SIG-M5 (cell line): ENCODE measurements around the gene STKLD1.
"Not testable (repeated sequence)": the region's sequence is repeated elsewhere in the genome, so short reads cannot be mapped to it uniquely, and the experiment has no call there.

Source experiments
- DNase-seq: peaks from one replicate; lab custom pipeline; 2025; lab: John Stamatoyannopoulos, UW

STKLD1 gene

DNA sequence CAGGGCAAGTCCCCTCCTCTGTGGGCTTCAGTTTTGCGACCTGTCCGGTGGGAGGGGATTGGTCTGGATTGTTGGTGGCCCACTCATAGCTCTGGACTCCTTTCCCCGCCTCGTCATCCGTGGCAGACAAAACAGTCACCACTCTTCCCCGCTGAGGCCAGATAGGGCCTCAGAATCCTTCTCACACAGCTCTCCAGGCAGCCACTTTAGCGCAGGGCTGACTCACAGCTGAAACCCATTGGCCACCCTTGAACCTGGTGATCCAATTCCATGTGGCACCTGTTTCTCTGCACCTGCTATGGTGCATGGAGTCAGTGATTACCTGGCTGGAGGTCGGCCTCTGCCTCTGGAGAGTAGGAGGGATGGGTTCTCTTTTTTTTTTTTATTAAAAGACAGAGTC, 67.8 kb downstream of the STKLD1 start:
- DNase-seq, result no peak

DNA sequence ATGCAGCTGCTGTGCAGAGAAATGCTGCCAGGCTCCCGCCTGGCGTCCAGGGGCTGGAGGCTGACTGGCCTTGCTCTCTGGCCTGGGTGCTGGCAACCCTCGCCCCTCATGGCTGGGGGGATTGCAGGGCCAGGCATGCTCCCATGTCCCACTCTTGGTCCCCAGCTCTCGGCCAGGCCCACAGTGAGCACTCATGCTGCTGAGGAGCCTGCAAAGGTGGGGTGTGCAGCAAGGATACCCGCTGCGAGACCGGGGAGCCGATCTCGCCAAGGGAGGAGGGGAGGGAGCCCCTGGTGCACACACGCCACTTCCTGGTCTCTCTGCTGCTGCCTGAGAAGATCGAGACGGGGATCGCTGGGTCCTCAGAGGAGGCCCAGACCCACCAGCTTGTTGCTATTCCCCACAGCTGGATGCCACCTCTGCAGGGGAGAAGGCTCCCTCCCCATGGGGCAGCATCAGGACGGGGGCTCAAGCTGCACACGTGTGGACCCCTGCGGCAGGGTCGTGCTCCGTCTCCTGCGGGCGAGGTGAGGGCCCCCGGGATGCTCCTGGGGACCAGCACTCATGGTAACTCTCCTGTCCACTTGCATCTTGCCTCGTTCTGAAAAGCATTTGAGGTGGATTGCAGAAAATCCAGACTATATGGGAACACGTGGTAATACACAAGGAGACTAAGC, 69.3 kb downstream of the STKLD1 start:
- no peak for DNase-seq

DNA sequence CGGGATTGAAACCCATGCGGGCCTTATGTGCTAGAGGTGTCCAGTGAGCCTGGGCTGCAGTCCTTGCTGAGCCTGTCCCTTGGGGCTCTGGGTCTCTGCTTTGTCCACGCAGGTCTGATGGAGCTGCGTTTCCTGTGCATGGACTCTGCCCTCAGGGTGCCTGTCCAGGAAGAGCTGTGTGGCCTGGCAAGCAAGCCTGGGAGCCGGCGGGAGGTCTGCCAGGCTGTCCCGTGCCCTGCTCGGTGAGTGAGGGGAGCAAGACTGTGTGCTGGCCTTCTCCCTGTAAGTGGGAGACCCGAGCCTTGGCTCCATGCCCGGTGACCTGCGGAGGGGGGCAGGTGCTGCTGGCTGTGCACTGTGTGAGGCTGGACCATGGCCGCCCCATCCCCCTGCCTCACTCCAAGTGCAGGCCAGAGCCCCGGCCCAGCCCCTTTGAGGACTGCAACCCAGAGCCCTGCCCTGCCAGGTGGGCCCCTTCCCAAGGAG, 72.4 kb downstream of the STKLD1 start:
- no peak for DNase-seq

DNA sequence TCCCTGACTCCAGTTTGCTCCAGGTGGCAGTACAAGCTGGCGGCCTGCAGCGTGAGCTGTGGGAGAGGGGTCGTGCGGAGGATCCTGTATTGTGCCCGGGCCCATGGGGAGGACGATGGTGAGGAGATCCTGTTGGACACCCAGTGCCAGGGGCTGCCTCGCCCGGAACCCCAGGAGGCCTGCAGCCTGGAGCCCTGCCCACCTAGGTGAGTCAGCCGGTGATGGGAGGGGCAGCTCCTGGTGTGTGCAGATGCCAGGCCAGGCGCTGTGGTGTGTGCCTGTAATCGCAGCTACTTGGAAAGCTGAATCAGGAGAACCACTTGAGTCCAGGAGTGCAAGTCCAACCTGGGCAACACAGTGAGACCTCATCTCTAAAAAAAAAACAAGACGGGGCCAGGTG, 73.6 kb downstream of the STKLD1 start:
- no peak for DNase-seq

DNA sequence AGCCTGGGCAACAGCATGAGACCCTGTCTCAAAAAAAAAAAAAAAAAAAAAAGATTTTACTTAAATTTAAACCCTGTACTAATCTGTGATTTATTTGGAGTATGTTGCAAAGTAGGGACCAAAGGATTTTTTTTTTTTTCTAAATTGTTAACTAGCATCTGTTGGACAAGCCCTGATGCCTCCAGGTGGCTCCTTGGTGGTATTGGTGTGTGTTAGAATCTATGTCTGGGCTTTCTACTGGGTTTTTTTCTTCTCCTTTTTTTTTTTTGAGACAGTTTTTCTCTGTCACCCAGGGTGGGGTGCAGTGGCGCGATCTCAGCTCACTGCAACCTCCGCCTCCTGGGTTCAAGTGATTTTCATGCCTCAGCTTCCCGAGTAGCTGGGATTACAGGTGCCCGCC, 75.7 kb downstream of the STKLD1 start:
- DNase-seq, result not testable (repeated sequence)

DNA sequence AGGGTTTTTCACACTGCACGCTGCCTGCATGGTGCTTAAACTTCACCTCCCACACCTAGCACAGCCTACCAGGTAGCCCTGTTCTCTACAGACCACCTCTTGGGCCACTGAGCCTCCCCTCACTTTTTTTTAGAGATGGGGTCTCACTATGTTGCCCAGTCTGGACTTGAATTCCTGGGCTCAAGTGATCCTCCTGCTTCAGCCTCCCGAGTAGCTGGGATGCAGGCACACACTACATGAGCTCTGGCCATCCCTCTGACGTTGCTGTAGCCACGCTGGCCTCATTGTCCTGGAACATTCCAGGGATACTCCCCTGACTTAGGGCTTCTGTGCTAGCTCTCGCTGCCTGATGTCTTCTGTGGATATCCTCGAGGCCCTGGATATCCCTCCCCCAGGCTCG, 76.4 kb downstream of the STKLD1 start:
- no peak for DNase-seq

DNA sequence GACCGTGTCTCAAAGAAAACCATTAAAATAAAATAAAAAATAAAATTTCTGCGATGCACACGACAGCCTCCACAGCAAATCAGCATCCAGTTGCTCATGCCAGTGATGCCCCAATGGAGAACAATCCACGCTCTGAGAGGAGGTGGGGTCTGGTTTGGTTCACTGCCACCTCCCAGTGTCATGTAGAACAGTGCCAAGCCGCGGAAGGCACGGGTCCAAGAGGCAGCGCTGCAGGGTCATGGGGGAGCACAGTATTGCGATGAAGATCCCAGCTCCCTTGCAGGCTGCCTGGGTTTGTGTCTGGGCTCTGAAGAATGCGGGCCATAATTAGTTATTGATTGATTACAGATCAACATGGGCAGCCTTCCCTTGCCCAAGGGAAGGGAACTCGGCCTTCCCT, 77.5 kb downstream of the STKLD1 start:
- no peak for DNase-seq

DNA sequence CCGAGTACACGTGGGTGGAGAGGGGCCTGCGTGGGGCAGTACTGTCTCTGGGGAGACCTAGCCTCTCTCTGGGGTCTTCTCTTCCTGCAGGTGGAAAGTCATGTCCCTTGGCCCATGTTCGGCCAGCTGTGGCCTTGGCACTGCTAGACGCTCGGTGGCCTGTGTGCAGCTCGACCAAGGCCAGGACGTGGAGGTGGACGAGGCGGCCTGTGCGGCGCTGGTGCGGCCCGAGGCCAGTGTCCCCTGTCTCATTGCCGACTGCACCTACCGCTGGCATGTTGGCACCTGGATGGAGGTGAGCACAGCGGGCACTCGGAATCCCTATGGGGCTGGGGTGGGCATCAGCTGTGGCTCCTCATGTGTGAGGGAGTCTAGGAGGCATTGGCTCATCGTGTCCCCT, 78.2 kb downstream of the STKLD1 start:
- no peak for DNase-seq

DNA sequence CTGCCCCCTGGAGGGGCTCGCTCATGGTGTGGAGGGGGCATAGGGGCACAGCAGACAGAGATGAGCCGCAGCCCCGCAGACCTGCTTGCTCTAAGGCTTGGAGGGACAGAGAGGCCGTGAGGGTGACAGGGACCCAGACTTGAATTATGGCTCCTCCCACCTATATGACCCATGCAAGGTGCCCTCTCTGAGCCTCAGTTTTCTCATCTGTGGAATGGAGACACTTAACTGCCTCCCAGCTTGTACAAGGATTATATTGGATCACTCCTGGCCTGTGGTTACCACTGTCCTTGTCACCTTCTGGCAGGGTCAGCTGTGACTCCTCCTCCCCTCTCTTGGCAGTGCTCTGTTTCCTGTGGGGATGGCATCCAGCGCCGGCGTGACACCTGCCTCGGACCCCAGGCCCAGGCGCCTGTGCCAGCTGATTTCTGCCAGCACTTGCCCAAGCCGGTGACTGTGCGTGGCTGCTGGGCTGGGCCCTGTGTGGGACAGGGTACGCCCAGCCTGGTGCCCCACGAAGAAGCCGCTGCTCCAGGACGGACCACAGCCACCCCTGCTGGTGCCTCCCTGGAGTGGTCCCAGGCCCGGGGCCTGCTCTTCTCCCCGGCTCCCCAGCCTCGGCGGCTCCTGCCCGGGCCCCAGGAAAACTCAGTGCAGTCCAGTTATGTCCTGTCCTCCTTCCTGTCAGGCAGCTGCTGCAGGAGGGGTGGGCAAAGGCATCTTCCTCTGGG, 78.9 kb downstream of the STKLD1 start:
- DNase-seq, result no peak
